WI38 (cell line): ENCODE data around the gene COLQ.

Experiments used
- H3K4me3 ChIP-seq: 2 replicates; pipeline ENCODE4 v1.5.1; 2011; ENCODE audit warnings: low read depth, mild to moderate bottlenecking, control low read depth, low read length
- CTCF ChIP-seq: IDR thresholded peaks from 2 replicates; pipeline ENCODE4 v1.5.1; 2012; ENCODE audit warnings: low read depth, mild to moderate bottlenecking, control low read depth, low read length

The COLQ gene

GRCh38 chr3:15500107-15500724 is 21.3 kb downstream of the COLQ start:
- no peak for TF ChIP-seq CTCF
- no peak overlapping the region for H3K4me3 ChIP-seq

- TF ChIP-seq CTCF, result no peak
- no peak overlapping the region for H3K4me3 ChIP-seq
Observed at GRCh38 chr3:15499536-15499935, 22.0 kb downstream of the COLQ start.

GRCh38 chr3:15498431-15499214 is 22.9 kb downstream of the COLQ start:
- no peak overlapping the region for H3K4me3 ChIP-seq

GRCh38 chr3:15497964-15498363 is 23.5 kb downstream of the COLQ start:
- TF ChIP-seq CTCF, result no peak
- H3K4me3 ChIP-seq, result no peak overlapping the region

More at GRCh38 chr3:15498431-15499214, 22.9 kb downstream of the COLQ start:
- TF ChIP-seq CTCF, result no peak

GRCh38 chr3:15496341-15496664 is 25.2 kb downstream of the COLQ start:
- no peak for TF ChIP-seq CTCF
- no peak overlapping the region for H3K4me3 ChIP-seq

GRCh38 chr3:15495461-15496340 is 25.8 kb downstream of the COLQ start:
- TF ChIP-seq CTCF, result no peak
- no peak overlapping the region for H3K4me3 ChIP-seq

GRCh38 chr3:15493436-15493835 is 28.1 kb downstream of the COLQ start:
- H3K4me3 ChIP-seq, result no peak overlapping the region
- TF ChIP-seq CTCF, result no peak
